Activated T-cell treated with anti-CD3 and anti-CD28 coated beads, Interleukin-2, amount 50 U/mL, for 24 hours (primary cell): ENCODE measurements around the gene ALDH2.

Experiments used
- DNase-seq: peaks from one replicate; pipeline ENCODE4 v3.0.0-alpha.2; 2020
- H3K27ac Mint-ChIP-seq: 2 replicates; pipeline ENCODE4 v1.8.0; 2020; ENCODE audit warnings: mild to moderate bottlenecking, mixed read lengths
- H3K27me3 Mint-ChIP-seq: 2 replicates; pipeline ENCODE4 v1.8.0; 2020; ENCODE audit warnings: mixed read lengths
- H3K36me3 Mint-ChIP-seq: 2 replicates; pipeline ENCODE4 v1.8.0; 2020; ENCODE audit warnings: low read depth, mixed read lengths
- H3K4me1 Mint-ChIP-seq: 2 replicates; pipeline ENCODE4 v1.8.0; 2020; ENCODE audit warnings: low read depth, mixed read lengths
- H3K4me3 Mint-ChIP-seq: 2 replicates; pipeline ENCODE4 v1.8.0; 2020; ENCODE audit warnings: mild to moderate bottlenecking, moderate library complexity, mixed read lengths
- H3K9me3 Mint-ChIP-seq: 2 replicates; pipeline ENCODE4 v1.8.0; 2020; ENCODE audit warnings: mixed read lengths

ALDH2 gene

DNA sequence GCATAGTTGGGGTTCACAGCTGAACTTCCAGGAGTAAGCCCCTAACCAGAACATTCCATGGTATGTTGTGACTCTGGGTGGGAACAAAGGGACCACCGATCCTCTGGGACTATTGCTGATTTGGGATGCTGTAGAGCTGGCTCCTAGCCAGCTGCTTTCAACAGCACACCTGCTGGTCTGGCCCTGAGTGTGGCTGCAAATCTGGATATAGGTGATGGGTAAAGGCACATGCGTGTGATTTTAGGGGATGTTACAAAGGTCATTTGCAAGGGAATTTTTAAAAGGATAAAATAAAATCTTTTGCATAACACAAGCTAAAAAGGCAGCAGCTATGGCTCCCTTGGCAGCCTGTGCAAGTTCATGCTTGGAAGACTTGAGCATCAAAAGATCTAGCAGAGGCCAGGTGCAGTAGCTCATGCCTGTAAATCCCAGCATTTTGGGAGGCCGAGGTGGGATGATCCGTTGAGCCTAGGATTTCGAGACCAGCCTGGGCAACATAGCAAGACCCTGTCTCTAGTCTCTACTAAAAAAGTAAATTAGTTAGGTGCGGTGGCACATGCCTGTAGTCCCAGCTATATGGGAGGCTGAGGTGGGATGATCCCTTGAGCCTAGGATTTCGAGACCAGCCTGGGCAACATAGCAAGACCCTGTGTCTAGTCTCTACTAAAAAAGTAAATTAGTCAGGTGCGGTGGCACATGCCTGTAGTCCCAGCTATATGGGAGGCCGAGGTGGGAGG lies 1.6 kb downstream of the ALDH2 start:
- Mint-ChIP-seq H3K9me3 (no peaks in the 10 kb centered on the region), H3K4me1 (peaks cover 18% of the 10 kb centered on the region), H3K4me3 (no peak overlapping the region), H3K27ac (no peak overlapping the region), H3K27me3 (peaks cover 41% of the 10 kb centered on the region), H3K36me3 (no peaks in the 10 kb centered on the region)
- peak; percentile 35 for DNase-seq

DNA sequence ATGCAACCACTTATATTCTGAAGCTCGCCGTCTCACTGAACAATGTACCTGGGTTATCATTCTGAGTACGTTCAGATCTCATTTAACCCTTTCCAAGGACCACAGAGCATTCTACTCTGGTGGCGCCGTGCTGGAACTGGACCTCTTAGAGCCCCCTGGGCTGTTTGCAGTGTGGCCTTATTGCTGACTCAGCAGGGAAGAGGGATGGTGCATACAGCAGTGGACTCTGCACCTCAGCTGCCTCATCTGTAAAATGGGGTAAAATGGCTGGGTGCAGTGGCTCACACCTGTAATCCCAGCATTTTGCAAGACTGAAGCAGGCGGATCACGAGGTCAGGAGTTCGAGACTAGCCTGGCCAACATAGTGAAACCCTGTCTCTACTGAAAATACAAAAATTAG lies 2.9 kb downstream of the ALDH2 start:
- H3K36me3 Mint-ChIP-seq: no peaks in the 10 kb centered on the region
- H3K4me1 Mint-ChIP-seq: peaks cover 18% of the 10 kb centered on the region
- no peak overlapping the region for H3K27ac Mint-ChIP-seq
- no peak overlapping the region for H3K4me3 Mint-ChIP-seq
- DNase-seq: no peak
- no peaks in the 10 kb centered on the region for H3K9me3 Mint-ChIP-seq
- H3K27me3 Mint-ChIP-seq: peaks cover 30% of the 10 kb centered on the region

DNA sequence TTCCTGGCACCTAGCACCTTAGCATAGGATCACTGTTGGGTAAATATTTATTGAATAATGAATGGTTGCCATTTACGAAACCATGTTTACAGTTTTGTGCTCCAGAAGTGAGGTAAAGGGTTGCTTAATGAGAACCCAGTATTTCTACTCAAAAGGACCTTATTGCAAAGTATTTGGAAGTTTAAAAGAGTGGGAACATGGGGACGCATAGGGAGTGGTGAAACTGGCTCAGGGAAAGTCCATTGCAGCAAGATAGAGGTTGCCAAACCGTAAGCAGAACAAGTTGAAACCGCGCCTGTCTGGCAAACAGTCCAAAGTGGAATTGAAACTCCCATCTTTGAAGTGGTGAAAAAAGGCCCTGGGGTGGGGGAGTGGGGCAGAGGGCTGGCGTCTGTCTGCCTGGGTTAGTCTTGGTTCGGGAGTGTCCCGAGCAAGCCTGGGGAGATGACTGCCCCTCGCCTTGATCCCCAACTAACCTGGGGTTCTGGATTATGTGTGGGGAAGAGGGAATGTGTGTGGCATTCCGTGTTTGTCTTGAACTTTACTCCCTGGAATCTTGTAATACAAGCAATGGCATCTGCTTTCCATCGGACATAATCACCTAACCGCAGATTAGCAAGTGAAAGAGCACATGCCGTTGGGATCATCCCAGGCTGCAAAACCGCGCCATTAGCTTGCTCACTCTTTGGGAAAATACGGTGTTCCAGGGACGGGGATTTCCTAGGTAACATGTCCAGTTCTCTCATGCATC lies 7.2 kb downstream of the ALDH2 start:
- no peak for DNase-seq
- no peak overlapping the region for H3K27ac Mint-ChIP-seq

DNA sequence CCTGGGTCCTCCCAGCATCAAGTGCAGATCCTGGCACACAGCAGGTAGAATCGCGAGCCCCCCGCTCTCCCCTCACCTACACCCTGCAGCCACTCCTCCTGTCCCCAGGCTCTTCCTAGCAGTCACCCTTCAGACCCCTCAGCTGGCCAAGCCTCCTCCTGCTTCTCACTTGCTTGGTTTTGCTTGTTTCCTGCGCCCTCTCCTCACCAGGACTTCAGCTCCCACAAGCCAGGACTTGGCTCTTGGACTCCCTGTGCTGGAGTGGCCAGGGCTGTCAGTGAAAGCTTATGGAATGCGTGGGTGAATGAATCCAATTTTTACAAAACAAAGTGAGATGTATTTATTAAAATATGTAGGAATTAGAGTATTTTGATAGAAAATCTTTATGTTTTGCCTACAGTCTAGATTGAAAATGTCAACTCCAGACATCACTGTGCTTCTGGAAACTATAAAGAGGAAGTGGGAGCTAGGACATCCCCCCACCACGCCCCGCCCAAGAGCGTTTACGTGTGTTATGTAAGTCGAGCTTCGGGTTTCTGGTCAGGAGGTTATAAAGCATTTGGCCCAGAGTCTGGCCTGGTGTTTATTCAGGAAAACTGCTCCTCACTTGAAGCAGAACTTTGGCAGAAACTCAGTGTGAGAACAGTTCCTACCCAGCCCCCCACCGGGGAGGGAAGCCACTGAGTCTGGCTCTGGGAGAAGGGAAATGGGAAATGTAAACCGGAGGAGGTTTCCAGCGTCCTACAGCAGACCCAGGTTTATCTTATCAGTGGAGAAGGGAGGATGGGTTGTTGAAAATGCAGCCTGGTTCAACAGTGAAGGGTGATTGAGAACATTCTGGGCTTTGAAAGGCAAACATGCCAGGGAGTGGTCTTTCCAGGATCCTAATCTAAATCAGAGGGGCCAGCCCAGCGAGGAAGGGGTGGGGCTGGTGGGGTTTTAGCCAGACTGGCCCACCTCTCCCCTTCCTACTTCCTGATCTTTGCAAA lies 8.8 kb downstream of the ALDH2 start:
- H3K9me3 Mint-ChIP-seq: no peaks in the 10 kb centered on the region
- H3K4me3 Mint-ChIP-seq: no peak overlapping the region
- H3K4me1 Mint-ChIP-seq: peaks cover 4% of the 10 kb centered on the region
- H3K36me3 Mint-ChIP-seq: no peaks in the 10 kb centered on the region
- DNase-seq: no peak
- H3K27ac Mint-ChIP-seq: no peak overlapping the region
- peaks cover 9% of the 10 kb centered on the region for H3K27me3 Mint-ChIP-seq

More for the DNA sequence above, 7.2 kb downstream of the ALDH2 start:
- H3K4me3 Mint-ChIP-seq: no peak overlapping the region
- H3K9me3 Mint-ChIP-seq: no peaks in the 10 kb centered on the region
- peaks cover 9% of the 10 kb centered on the region for H3K27me3 Mint-ChIP-seq
- peaks cover 4% of the 10 kb centered on the region for H3K4me1 Mint-ChIP-seq
- H3K36me3 Mint-ChIP-seq: no peaks in the 10 kb centered on the region

DNA sequence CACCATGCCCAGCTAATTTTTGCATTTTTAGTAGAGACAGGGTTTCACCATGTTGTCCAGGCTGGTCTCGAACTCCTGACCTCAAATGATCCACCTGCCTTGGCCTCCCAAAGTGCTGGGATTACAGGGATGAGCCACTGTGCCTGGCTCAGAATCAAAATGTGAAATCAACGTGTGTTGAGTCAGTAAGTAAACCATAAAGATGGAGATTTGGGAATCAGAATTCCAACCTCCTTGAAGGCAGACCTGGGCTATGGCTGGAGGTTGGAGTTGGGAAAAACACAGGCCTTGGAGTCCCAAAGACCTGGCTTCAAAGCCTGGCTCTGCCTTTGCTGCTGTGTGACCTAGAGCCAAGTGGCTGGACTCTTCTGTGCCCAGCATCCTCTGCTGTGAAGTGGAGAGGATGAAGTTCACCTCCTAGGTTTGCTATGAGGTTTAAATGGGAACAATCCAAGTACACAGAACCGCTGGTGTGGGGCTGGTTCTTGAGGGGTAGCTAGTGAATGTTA lies 10.2 kb downstream of the ALDH2 start:
- no peaks in the 10 kb centered on the region for H3K9me3 Mint-ChIP-seq
- no peak overlapping the region for H3K27ac Mint-ChIP-seq
- DNase-seq: no peak
- no peak overlapping the region for H3K4me3 Mint-ChIP-seq
- peaks cover 9% of the 10 kb centered on the region for H3K27me3 Mint-ChIP-seq
- H3K36me3 Mint-ChIP-seq: no peaks in the 10 kb centered on the region
- peaks cover 4% of the 10 kb centered on the region for H3K4me1 Mint-ChIP-seq

DNA sequence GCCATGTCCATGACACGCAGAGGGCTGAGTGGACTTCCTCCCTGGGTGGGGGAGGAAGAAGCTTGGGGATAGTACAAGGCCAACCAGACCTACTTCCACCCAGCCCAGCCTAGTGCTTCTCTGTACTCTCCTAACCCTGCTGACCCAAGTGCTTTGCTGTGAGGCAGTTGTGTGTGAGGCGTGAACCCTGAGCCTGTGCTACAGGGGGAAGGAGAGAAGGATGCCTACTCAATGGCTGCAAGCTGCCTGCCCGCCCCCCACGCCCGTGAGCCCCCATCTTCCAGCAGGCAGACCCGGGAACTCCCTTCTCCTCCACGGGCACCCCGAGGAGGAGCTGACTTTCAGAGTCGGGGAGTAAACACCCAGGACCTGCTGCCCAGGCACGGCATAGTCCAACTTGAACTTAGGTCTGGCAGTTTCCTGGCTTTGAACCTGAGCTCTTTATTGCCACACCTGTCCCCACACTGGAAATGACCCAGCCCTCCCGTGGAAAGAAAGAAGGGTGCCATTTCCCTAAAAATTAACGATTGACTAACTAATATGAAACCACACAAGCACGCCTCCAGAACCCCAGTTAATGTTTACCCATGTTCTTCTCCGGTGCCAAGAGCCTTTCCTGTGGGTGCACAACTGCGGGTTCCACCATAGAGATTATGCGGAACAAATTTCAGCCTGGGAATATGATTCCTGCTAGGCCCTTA lies 10.8 kb downstream of the ALDH2 start:
- Mint-ChIP-seq H3K27me3 (peaks cover 9% of the 10 kb centered on the region), H3K4me3 (no peak overlapping the region), H3K9me3 (no peaks in the 10 kb centered on the region), H3K27ac (no peak overlapping the region), H3K4me1 (peaks cover 4% of the 10 kb centered on the region), H3K36me3 (no peaks in the 10 kb centered on the region)
- DNase-seq: no peak

DNA sequence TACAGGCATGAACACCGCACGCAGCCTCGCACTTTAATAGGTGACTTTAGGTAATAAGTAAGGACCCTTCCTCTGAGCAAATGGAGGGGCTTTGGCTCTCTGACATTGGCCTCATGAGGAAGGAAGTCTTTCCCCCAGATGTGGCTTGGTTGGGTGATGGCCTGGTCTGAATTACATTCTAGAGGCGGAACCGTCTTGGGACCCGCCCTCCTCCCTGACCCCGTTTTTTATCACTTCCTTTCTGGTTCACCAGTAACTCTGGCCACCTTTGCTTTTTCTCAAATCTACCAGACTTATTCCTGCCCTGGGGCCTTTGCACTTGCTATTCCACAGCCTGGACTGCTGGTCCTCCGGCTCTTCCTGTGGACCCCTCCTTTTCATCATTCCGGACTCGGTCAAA lies 13.4 kb downstream of the ALDH2 start:
- DNase-seq: no peak
- no peak overlapping the region for H3K27ac Mint-ChIP-seq
- H3K4me1 Mint-ChIP-seq: peaks cover 4% of the 10 kb centered on the region
- H3K4me3 Mint-ChIP-seq: no peak overlapping the region
- peaks cover 2% of the 10 kb centered on the region for H3K27me3 Mint-ChIP-seq
- H3K36me3 Mint-ChIP-seq: no peaks in the 10 kb centered on the region
- H3K9me3 Mint-ChIP-seq: no peaks in the 10 kb centered on the region

DNA sequence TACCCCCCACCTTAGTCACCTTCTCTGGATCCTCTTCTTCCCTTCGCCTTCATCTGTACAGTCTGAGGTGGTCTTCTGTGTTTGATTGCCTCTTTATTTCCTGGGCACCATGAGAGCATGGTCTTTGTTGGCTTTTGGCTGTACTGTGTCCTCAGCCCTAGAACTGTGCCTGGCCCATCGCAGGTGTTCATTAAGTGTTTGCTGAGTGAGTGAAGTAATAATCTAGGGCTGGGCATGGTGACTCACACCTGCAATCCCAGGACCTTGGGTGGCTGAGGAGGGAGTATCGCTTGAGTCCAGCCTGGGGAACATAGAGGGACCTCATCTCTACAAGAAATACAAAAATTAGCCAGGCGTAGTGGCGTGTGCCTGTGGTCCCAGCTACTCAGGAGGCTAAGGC lies 13.9 kb downstream of the ALDH2 start:
- Mint-ChIP-seq H3K27ac (no peak overlapping the region), H3K27me3 (no peaks in the 10 kb centered on the region), H3K9me3 (no peaks in the 10 kb centered on the region), H3K4me1 (peaks cover 3% of the 10 kb centered on the region), H3K36me3 (no peaks in the 10 kb centered on the region), H3K4me3 (no peak overlapping the region)
- no peak for DNase-seq

DNA sequence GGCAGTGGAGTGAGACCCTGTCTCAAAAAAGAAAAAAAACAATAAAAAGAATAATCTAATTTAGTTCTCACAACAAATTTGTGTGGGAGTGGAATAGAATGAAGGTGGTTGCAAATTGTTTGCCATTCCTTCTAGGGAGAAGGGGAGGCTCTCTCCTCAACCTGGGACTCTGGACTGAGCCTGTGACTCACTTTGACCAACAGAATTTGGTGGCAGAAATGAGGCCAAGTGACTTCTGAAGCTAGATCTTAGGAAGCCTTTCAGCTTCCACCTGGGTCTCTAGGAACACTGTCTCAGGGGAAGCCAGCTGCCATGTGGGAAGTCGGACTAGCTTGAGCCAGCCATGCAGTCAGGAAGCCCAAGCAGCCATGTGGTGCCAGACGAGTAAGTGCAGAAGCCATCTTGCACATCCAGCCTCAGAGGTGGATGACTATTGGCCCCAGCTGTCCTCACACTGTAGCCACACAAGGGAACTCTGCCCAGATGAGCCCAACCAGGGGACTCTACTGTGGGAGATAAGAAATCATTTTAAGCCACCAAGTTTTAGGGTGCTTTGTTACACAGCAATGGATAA lies 14.4 kb downstream of the ALDH2 start:
- Mint-ChIP-seq H3K9me3 (no peaks in the 10 kb centered on the region), H3K27me3 (no peaks in the 10 kb centered on the region), H3K36me3 (no peaks in the 10 kb centered on the region), H3K4me1 (no peaks in the 10 kb centered on the region), H3K27ac (no peak overlapping the region), H3K4me3 (no peak overlapping the region)
- no peak for DNase-seq

DNA sequence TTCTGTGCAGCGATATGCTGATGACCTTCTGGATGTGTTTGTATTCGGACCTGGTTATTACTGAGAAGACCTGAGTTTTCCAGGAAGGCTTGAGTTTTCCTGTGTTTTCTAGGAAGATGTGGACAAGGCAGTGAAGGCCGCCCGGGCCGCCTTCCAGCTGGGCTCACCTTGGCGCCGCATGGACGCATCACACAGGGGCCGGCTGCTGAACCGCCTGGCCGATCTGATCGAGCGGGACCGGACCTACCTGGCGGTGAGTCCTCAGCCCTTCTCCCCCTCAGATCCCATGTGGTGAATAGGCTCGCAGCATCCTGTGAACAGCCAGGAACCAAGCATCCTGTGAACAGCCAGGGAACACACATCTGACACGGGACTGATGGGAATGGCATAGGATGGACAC lies 16.3 kb downstream of the ALDH2 start:
- no peak for DNase-seq
- H3K4me1 Mint-ChIP-seq: no peaks in the 10 kb centered on the region
- no peaks in the 10 kb centered on the region for H3K27me3 Mint-ChIP-seq
- H3K27ac Mint-ChIP-seq: no peak overlapping the region
- H3K36me3 Mint-ChIP-seq: no peaks in the 10 kb centered on the region
- no peak overlapping the region for H3K4me3 Mint-ChIP-seq
- no peaks in the 10 kb centered on the region for H3K9me3 Mint-ChIP-seq

DNA sequence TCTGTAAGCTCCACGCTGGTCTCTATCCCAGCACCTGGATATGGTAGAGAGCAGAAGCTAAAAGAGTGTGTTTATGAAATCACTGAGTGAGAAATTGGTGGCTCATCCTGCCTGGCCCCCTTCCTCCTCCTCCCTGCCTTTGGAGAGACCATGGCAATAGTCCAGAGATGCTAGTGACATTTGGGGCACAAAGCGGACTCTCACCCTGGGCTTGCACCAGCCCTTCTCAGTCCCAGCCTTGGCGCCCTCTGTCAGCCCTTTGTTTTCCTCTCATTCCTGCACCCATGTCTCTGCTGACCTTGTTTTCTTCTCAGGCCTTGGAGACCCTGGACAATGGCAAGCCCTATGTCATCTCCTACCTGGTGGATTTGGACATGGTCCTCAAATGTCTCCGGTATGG lies 18.2 kb downstream of the ALDH2 start:
- H3K4me3 Mint-ChIP-seq: no peak overlapping the region
- no peaks in the 10 kb centered on the region for H3K36me3 Mint-ChIP-seq
- no peaks in the 10 kb centered on the region for H3K27me3 Mint-ChIP-seq
- DNase-seq: no peak
- no peaks in the 10 kb centered on the region for H3K9me3 Mint-ChIP-seq
- no peak overlapping the region for H3K27ac Mint-ChIP-seq
- H3K4me1 Mint-ChIP-seq: no peaks in the 10 kb centered on the region

DNA sequence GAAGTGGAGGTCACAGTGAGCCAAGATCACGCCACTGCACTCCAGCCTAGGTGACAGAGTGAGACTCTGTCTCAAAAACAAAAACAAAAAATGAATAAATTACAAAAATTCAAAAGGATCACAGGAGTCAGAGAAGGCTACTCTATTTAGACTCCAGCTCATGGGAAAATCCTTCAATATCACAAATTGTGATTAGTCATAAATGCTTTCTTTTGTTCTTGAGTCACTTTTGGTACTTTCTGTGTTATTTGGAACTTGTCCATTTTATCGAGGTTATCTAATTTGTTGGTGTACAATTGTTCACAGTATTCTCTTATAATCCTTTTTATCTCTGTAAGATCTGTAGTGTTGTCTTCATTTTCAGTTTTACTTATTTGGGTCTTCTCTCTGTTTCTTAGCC lies 18.9 kb downstream of the ALDH2 start:
- Mint-ChIP-seq H3K9me3 (no peaks in the 10 kb centered on the region), H3K4me1 (no peaks in the 10 kb centered on the region), H3K36me3 (no peaks in the 10 kb centered on the region), H3K27me3 (no peaks in the 10 kb centered on the region), H3K27ac (no peak overlapping the region), H3K4me3 (no peak overlapping the region)
- no peak for DNase-seq

DNA sequence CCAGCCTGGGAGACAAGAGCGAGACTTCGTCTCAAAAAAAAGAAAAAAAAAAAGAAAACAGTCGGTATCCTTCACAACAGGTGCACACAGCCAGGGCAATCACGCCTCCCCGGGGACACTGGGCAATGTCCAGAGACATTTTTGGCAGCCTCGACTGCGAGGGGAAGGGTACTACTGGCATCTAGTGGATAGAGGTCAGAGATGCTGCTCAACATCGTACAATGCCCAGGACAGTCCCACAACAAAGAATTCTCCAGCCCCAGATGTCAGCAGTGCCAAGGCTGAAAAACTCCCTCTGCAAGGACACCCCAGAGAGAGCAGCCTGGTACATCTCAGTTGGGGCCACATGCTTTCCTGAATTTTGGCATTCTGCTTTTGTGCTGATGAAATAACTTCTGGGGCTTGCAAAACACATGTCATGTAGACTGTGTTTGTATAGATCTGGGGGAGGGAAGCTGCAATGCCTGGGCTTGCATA lies 21.5 kb downstream of the ALDH2 start:
- H3K27me3 Mint-ChIP-seq: no peaks in the 10 kb centered on the region
- H3K4me1 Mint-ChIP-seq: no peaks in the 10 kb centered on the region
- no peaks in the 10 kb centered on the region for H3K9me3 Mint-ChIP-seq
- DNase-seq: no peak
- no peak overlapping the region for H3K27ac Mint-ChIP-seq
- H3K4me3 Mint-ChIP-seq: no peak overlapping the region
- no peaks in the 10 kb centered on the region for H3K36me3 Mint-ChIP-seq
